Thyroid gland (tissue), 4 donors: ENCODE data around the gene OR2T27. TPM values are rescaled to one million over a fixed set of nuclear protein-coding genes. Genes with fewer than 3 reads are reported as not detected.

Source experiments
- DNase-seq, 2 donors: peaks; one replicate each; pipeline ENCODE4 v3.0.0-alpha.2; 2019
- H3K27ac ChIP-seq, 3 donors: fragments of 200-600 bp; sonication (generic); 1 replicate in 2 of 3; 2 replicates in 1 of 3; pipeline ENCODE4 v1.5.1; 2016 to 2019; ENCODE audit warnings: mild to moderate bottlenecking in 1 of 3, moderate library complexity in 1 of 3
- H3K27me3 ChIP-seq: fragments of 200-600 bp; sonication (generic); one replicate; pipeline ENCODE4 v1.5.1; 2019
- H3K36me3 ChIP-seq, 2 donors: fragments of 200-600 bp; sonication (generic); one replicate each; pipeline ENCODE4 v1.5.1; 2016 to 2019
- H3K4me1 ChIP-seq, 2 donors: fragments of 200-600 bp; sonication (generic); one replicate each; pipeline ENCODE4 v1.5.1; 2017 to 2019
- H3K4me3 ChIP-seq, 3 donors: fragments of 200-600 bp; sonication (generic); replicated peaks in 1 of 3; 1 replicate in 2 of 3; 2 replicates in 1 of 3; pipeline ENCODE4 v1.5.1; 2016; ENCODE audit warnings: mild to moderate bottlenecking in 1 of 3
- H3K9me3 ChIP-seq: fragments of 200-600 bp; sonication (generic); one replicate; pipeline ENCODE4 v1.5.1; 2017
- POLR2A ChIP-seq, 2 donors: fragments of 450-650 bp; IDR thresholded peaks; one replicate each; pipeline ENCODE4 v1.6.1; 2017; ENCODE audit warnings: antibody characterized with exemption in 2 of 2, mild to moderate bottlenecking in 2 of 2, moderate library complexity in 1 of 2
- WGBS, 2 donors: methylation state at CpG; one replicate each; pipeline ENCODE4 v1.1.5; 2017; 5-methylcytosine and 5-hydroxymethylcytosine counted together
- intact Hi-C: fragments of 100-400 bp; cut with DNase I; formaldehyde crosslinking; loops from one replicate; pipeline ENCODE4 v1.15.1; 2023
- total RNA-seq, 4 donors: library from RNA; depleted of rRNA; stranded (reverse); fragments of >200 nt; gene quantifications; one replicate each; pipeline ENCODE4 v1.2.3, GENCODE V29; 2016
- TF ChIP-seq, protein P1 (sequence below), 6 experiments: fragments of 200-600 bp in 3 of 6; fragments of 450-650 bp in 3 of 6; sonication (generic) in 3 of 6; IDR thresholded peaks; one replicate each; pipeline ENCODE4 v1.5.1; 2016 to 2019; ENCODE audit warnings: antibody characterized with exemption in 6 of 6, mild to moderate bottlenecking in 2 of 6, inconsistent platforms in 1 of 6, moderate library complexity in 1 of 6

Gene OR2T27
- total RNA-seq, 4 donors from 2014 or later = not detected

DNA sequence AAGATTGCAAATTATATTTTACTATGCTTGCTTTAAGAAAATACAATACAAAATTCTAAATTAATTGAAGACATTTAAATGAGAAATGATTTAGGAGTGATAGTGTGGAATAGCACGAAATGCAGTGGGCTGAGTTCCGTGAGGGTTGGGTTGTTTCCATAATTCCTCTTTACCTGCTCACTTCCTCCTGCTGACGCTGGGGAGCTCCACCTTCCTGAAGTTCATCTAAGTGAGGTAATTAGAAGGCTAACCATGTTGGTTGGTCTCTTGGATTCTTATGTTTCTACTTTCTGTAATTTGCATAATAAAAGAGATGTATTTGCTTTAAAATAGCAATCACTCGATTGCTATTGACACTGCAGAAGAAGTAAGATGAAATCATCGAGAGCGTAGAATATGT is 42.6 kb upstream of the OR2T27 start:
- Histone ChIP-seq H3K4me1 (no peaks in the 10 kb centered on the region), H3K36me3 (no peaks in the 10 kb centered on the region), H3K4me3 (no peak overlapping the region), H3K9me3 (no peaks in the 10 kb centered on the region), H3K27ac (no peak overlapping the region), H3K27me3 (no peaks in the 10 kb centered on the region)
- WGBS, 2 donors = 72 to 80% methylated on average over 6 of the region's 6 CpGs
- no peak for TF ChIP-seq POLR2A (IDR thresholded peaks at IDR 0.05)
- TF ChIP-seq, protein P1, sequence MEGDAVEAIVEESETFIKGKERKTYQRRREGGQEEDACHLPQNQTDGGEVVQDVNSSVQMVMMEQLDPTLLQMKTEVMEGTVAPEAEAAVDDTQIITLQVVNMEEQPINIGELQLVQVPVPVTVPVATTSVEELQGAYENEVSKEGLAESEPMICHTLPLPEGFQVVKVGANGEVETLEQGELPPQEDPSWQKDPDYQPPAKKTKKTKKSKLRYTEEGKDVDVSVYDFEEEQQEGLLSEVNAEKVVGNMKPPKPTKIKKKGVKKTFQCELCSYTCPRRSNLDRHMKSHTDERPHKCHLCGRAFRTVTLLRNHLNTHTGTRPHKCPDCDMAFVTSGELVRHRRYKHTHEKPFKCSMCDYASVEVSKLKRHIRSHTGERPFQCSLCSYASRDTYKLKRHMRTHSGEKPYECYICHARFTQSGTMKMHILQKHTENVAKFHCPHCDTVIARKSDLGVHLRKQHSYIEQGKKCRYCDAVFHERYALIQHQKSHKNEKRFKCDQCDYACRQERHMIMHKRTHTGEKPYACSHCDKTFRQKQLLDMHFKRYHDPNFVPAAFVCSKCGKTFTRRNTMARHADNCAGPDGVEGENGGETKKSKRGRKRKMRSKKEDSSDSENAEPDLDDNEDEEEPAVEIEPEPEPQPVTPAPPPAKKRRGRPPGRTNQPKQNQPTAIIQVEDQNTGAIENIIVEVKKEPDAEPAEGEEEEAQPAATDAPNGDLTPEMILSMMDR (IDR thresholded peaks at IDR 0.05) = no peak
- no peak for DNase-seq
- intact Hi-C loops = no loop called here

DNA sequence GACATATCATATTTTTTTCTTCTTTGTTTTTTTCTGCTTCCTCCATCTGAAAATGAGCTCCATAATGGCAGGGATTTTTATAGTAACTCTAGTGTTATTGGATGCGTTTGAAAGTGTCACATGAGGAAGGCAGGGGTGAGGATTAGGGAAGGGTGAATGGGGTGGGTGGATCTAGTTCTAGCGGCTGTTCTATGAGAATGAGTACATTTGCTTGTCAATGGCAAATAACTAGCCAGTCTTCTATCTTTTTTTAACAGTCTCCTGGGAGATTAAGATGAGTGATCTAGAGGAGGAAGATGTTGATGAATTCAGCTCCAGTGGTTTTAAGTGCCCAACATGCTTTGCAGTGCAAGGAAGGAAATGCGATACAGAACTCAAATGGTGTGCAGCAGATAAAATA is 41.4 kb upstream of the OR2T27 start:
- TF ChIP-seq POLR2A (IDR thresholded peaks at IDR 0.05) = no peak
- TF ChIP-seq, protein P1 (IDR thresholded peaks at IDR 0.05) = no peak
- DNase-seq = no peak
- H3K9me3 ChIP-seq = no peaks in the 10 kb centered on the region
- H3K27ac ChIP-seq = no peak overlapping the region
- H3K4me1 ChIP-seq = no peaks in the 10 kb centered on the region
- no peaks in the 10 kb centered on the region for H3K27me3 ChIP-seq
- intact Hi-C loops = no loop called here
- 77 to 82% methylated on average over 3 of the region's 3 CpGs for WGBS, 2 donors
- no peak overlapping the region for H3K4me3 ChIP-seq
- H3K36me3 ChIP-seq = no peaks in the 10 kb centered on the region

GRCh38 chr1:248696261-248696660 is 40.9 kb upstream of the OR2T27 start:
- intact Hi-C loops = no loop called here
- TF ChIP-seq POLR2A (IDR thresholded peaks at IDR 0.05) = no peak
- WGBS, 2 donors = 64 to 74% methylated on average over 3 of the region's 3 CpGs

GRCh38 chr1:248695451-248696132 is 40.3 kb upstream of the OR2T27 start:
- H3K36me3 ChIP-seq = no peaks in the 10 kb centered on the region
- no peaks in the 10 kb centered on the region for H3K4me1 ChIP-seq
- intact Hi-C loops = no loop called here
- H3K9me3 ChIP-seq = no peaks in the 10 kb centered on the region
- no peaks in the 10 kb centered on the region for H3K27me3 ChIP-seq
- DNase-seq = no peak
- H3K27ac ChIP-seq = no peak overlapping the region
- WGBS, 2 donors = 89 to 91% methylated on average over 13 of the region's 13 CpGs
- no peak overlapping the region for H3K4me3 ChIP-seq
- no peak for TF ChIP-seq POLR2A (IDR thresholded peaks at IDR 0.05)
- TF ChIP-seq, protein P1 (IDR thresholded peaks at IDR 0.05) = no peak

More at GRCh38 chr1:248696261-248696660, 40.9 kb upstream of the OR2T27 start:
- Histone ChIP-seq H3K4me1 (no peaks in the 10 kb centered on the region), H3K27ac (no peak overlapping the region), H3K36me3 (no peaks in the 10 kb centered on the region), H3K9me3 (no peaks in the 10 kb centered on the region), H3K27me3 (no peaks in the 10 kb centered on the region), H3K4me3 (no peak overlapping the region)
- no peak for DNase-seq

DNA sequence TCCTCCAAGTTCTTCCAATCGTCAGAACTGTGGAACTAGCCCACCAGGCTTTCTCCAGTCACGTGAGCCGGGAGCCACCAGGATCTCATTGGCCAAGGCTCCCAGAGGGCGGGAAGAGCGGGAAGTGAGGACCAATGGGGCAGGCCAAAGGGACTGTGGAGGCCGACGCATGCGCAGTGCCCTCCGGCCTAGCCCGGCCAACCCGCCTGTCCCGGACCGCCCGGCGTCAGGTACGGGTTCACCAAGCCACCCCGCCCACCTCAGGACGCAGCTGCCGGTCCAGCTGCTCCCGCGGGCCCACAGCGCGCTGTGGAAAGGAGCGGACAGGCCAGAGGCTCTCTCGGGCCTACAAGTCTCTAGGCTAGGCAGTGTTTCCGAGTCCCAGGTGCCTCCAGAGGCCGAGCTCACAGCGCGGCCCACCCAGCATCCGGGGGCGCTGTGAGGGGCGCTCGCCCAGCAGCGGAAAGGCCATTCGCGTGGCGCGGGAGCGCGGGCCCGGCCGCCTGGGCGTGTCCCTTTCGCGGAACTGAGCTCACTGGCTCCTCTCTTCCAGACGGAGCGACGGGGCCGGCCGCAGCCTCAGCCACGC is 36.3 kb upstream of the OR2T27 start:
- 80 to 91% methylated on average over 19 to 45 of the region's 51 CpGs for WGBS, 2 donors
- no peak for TF ChIP-seq POLR2A (IDR thresholded peaks at IDR 0.05)
- TF ChIP-seq, protein P1 (IDR thresholded peaks at IDR 0.05) = no peak
- no peaks in the 10 kb centered on the region for H3K9me3 ChIP-seq
- no peaks in the 10 kb centered on the region for H3K4me1 ChIP-seq
- H3K4me3 ChIP-seq = no peak overlapping the region
- H3K27ac ChIP-seq = no peak overlapping the region
- no peaks in the 10 kb centered on the region for H3K27me3 ChIP-seq
- H3K36me3 ChIP-seq = no peaks in the 10 kb centered on the region
- intact Hi-C loops = no loop called here
- DNase-seq = no peak
